HG03135 (cell line): ENCODE measurements around the gene AACS.
"Not testable (repeated sequence)": the region's sequence is repeated elsewhere in the genome, so short reads cannot be mapped to it uniquely, and the experiment has no call there.

ENCODE experiments used
- ATAC-seq: cut with Tn5 transposase; IDR thresholded peaks from one replicate; pipeline ENCODE4 v1.9.1; 2021; ENCODE audit warnings: mild to moderate bottlenecking, moderate library complexity; ENCODE audit not compliant: unreplicated experiment

Gene AACS

DNA sequence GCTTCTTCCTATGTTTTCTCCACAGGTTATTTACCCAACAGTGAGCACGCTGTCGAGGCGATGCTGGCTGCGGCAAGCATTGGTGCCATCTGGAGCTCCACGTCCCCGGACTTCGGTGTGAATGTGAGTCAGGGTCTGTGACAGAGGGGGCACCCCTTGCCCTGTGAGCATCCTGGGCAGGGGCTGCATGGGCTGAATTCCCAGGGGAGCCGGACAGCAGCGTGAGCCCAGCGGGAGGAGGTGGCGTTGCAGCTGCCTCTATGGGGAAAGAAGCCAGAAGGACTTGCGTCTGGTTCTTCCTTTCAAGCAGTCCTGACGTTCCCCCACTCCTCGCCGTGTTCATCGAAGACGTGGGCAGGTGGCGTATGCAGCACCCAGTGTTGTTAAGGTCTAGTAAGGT is 26.2 kb downstream of the AACS start:
- ATAC-seq, result no peak

GRCh38 chr12:125092108-125092871 is 27.1 kb downstream of the AACS start:
- no peak for ATAC-seq

DNA sequence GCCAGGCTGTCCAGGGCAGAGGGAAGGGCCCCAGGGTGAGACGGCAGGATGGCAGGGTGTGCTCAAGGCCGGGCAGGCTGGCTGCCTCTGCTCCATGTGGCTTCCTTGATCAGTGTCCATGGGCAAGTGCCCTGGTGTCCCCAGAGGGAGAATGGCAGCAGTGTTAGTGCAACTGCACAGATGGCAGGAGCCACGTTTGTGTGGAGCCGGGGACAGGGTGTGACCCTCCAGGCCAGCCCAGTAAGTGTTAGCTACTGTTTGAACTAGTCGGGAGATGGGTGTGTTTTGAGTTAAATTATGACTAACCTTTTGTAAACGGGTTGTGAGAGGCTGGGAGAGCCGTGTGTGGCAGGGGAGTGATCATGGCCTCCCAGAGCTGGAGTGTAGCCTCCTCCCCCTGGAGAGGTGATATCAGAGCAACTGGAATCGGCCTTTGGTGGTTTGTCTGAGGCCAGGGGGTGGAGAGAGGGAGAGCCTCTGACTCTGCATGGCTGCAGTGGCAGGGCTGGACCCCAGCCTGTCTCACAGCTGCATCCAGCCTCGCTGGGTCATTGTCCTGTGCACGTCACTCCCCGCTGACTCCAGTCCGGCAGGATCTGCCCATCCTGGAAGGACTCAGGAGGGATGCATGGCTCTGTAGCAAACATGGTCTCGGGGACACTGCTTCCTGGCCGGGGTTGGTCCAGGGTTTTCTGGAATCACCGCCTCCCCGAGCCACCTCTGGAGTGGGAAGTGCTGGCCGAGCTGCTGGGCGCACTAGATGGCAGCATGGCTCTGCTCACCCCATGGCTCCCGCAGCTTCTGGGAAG is 27.8 kb downstream of the AACS start:
- ATAC-seq, result no peak

DNA sequence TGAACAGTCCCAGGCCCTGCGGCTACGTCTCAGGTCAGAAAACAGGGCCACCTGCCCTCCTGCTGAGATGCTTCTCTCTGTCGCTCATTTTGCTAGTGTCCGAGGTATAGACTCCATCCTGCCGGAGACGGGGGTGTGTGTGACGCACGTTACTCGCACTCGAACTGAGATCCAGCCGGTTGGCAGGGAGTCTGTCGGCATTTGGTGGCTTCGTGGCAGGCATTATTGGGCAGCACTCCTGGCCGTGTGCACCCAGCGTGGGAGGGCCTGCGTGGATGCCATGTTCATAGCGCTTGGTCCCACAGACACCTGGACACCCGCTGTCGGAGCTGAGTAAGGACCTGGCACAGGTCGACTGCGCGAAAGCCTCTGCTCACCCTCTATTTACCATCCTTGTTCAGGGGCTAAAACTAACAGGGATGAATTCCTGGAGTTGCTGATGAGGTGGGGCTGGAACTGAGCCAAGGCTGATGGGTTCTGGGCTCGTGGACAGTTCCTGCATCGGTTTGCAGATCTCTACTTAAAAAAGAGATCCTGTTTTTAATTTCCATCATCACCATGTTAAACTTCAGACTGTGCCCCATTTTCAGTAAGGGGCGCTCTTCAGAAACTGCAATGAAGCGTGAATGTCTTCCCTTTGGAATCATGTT is 28.6 kb downstream of the AACS start:
- no peak for ATAC-seq

DNA sequence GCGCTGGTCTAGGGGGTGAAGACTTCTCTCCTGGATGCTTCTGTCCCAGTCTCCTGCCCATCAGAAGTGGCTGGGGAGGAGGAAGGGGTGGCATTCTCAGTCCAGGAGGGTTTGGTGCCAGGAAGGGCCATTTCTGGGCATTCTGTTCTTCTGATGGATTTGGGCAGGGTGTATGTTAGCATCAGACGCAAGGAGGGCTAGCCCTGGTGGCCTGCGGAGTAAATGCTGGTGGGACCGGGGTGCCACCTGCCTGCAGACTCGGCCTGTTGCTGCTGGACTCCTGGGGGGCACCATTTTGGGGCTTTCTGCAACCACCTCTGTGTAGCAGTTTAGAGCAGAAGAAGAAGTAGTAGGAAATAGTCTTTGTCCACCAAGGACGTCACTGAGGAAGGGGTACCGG is 31.7 kb downstream of the AACS start:
- ATAC-seq, result no peak

GRCh38 chr12:125097427-125097826 is 32.2 kb downstream of the AACS start:
- no peak for ATAC-seq

DNA sequence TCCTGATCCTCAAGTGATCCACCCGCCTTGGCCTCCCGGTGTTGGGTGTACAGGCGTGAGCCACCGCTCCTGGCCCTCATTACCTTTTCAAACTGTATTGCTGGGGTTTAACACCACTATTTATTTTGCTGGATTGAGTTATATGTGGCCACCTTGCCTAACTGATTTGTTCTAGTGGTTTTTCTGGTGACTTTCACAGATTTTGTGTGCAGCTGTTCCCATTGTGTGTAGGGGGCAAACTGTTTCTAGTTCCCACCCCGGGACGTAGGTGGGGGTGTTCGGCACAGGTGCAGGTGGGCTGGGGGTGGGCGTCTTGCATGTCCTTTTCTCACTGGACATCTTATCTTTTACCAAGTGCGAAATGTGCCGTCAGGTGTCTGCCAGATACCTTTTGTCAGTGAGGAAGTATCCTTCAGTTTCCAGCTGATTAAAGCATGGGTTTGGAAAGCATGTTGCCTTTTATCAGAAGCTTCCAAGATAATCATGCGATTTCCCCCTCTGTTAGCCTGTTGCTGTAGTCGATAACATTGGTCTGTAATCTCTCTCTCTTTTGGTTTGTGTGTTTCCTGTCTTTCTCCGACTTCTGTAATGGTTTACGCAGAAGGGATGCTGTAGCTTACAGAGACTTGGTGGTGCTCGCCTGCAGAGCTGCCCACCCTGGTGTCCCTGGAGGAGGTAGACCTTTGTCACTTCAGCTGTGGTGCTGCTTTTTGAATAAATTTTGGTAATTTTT is 33.6 kb downstream of the AACS start:
- ATAC-seq, result no peak

- no peak for ATAC-seq
Observed at GRCh38 chr12:125099409-125099782, 34.2 kb downstream of the AACS start.

DNA sequence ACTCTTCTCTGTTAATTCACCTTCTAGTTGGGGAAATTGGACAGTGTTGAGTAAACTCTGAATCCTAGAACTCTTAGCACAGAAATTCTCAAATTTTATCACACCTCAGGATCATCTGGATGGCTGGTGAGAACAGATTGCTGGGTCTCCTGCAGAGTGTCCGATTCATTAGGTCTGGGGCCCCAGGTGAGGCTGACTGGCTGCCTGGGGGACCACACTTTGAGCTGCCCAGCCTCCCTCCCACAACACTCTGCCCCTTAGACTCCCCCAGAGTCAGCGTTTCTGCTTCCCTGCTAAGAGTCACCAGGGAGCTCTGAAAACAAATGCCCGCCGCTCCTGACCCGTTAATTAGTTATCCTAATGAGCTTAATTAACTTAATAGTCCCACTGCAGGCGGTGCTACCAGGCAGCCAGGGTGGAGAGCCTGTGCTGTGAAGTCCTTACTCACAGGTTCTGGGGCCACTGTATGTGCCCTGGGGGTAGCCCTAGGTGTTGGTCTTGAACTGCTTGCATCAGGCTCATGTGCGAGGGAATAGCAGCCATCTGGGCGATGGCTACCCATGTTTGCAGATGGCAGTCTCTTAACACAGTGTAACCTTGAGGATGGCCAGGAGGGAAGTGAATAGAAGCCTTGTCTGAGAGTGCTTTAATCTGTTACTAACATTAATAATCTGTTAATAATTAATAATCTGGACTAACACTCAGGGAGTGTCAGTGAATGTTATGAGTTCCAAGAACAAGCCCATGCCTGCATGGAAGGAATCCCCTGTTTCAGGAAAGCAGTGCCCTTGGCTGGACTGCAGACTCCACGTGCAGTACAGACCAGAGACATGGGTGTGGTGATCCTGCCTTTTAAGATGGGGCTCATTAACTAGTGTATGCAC is 35.6 kb downstream of the AACS start:
- ATAC-seq, result no peak

GRCh38 chr12:125104982-125105381 is 39.7 kb downstream of the AACS start:
- no peak for ATAC-seq

DNA sequence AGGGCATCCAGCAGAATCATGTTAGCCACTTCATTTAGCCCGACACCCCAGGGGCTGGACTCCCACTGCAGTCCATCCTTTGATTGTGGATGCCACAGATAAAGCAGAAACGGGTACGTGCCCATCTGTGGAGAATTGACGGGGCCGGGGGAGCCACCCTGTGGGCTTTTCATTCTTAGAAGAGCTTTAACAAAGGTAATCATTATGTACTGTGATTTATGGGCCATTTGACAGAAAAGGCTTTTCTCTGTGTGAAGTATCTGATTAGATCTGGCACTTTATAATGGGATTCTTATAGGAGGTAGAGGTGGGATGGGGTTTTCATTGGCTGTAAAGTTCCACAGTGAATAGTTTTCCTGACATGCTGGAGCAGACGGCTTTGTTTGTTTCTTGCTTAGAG is 40.4 kb downstream of the AACS start:
- no peak for ATAC-seq

DNA sequence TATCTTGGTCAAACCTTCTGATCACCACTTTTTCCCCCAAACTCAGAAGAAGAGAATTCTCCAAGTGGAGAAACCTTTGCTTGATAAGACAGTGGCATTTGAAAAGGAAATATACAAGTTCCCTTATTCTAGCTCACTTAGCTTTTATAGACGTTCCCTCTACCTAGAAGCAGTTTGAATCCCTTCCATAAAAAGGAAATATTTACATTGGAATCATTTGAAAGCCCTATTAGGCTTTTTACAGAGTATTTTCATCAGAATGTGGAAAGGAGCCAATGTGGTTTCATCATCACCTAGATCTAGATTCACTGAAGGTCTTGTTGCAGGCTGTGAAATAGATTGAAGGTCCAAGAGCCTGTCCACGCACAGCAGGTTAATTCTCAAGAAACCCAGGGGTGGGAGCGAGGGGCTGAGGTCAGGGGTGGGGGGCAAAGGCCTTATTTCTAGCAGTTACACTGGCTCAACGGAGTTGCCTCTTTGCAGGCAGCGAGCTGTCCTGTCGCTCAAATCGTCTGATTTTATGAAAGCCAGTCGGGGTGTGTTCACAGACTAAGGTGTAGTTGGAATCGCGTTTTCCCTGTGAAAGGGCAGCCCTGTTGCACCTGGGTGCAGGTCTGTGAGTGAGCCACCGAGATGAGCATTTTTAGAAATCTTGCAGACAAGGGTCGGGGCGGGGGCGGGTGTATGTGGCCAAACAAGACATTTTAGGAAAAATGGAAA is 45.6 kb downstream of the AACS start:
- ATAC-seq, result no peak

DNA sequence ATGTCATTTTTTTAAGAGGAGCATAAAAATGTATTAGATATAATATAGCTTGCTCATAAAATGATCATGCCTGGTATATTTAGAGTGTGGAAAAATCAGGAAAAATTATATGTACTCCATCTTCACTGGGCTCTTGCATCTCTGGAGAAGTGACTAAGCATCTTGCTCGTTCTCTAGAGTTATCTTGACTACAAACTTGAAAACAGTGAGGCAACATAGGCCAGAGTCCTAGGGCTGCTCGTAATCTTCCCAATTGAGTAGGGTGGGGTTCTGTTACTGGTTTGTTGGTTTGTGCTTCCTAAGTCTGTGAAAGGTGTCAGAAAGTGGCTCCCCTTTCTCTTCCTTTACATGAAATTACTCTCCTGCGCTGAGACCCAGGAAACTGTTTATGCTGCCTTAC is 46.2 kb downstream of the AACS start:
- ATAC-seq, result no peak

GRCh38 chr12:125112614-125113013 is 47.4 kb downstream of the AACS start:
- not testable (repeated sequence) for ATAC-seq

DNA sequence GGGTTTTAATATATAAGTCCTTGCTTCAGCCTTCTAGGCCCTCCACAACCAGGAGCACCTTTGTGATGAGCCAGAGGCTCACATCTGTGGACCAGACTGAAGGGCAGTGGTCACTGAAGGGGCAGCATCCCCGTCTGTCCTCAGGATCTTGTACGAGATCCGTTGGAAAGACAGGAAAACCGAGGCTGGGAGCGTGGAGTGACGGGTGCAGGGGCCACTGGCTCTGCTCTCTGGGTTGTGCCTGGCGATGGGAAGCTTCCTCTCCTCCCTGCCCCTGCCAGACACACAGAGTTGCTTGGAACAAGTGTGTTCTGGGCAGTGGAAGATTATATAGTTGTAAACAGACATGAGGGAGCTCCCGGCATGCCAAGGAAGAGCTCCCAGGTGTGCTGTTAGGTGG is 48.0 kb downstream of the AACS start:
- no peak for ATAC-seq

GRCh38 chr12:125113789-125114188 is 48.6 kb downstream of the AACS start:
- ATAC-seq, result no peak

DNA sequence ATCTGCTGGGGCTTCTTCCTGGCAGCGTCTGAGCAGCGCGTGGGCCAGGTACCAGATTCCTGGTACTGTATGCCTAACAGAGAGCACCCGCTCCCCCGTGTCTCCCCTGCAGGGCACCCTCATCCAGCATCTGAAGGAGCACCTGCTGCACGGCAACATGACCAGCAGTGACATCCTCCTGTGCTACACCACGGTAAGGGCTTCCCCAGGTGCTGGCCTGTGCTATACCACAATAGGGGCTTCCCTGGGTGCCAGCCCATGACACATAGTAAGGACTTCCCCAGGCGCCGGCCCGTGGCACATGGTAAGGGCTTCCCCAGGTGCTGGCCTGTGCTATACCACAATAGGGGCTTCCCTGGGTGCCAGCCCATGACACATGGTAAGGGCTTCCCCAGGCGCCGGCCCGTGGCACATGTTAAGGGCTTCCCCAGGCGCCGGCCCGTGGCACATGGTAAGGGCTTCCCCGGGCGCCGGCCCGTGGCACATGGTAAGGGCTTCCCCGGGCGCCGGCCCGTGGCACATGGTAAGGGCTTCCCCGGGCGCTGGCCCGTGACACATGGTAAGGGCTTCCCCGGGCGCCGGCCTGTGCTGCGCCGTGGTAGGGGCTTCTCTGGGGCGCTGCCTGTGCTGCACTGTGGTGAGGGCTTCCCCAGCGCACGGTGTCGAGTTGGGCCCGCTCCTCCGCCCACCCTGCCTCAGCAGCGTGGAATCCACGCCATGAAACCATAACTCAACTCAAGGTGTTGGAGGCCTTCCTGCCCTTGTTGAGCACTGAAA is 49.3 kb downstream of the AACS start:
- no peak for ATAC-seq

GRCh38 chr12:125120566-125120965 is 55.3 kb downstream of the AACS start:
- ATAC-seq, result no peak

DNA sequence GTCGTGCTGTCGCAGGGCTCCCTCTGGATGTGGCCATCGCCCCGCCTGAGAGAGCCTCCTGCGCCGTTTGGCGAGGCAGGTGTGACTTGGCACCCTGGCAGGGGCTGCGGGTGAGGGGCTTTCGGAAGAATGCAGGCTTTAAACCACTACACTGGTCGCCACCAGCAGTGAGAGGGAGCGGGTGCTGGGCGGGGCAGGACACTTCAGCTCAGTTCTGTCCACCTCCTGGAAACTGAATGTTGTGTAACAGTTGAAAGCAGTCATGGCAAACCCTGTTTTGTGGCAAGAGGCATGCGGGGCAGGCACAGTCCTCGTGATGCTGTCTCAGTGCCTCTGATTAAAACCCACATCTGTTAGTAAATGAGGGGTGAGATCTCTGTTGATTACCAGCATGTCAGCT is 55.9 kb downstream of the AACS start:
- no peak for ATAC-seq
